KG1 (cell line): ENCODE results near the gene TRIM44.
"Not testable (repeated sequence)": the region's sequence is repeated elsewhere in the genome, so short reads cannot be mapped to it uniquely, and the experiment has no call there.

Source experiments
- DNase-seq: peaks from one replicate; lab custom pipeline; 2025; lab: John Stamatoyannopoulos, UW

Gene TRIM44

GRCh38 chr11:35753573-35753972 is 91.0 kb downstream of the TRIM44 start:
- DNase-seq = not testable (repeated sequence)

DNA sequence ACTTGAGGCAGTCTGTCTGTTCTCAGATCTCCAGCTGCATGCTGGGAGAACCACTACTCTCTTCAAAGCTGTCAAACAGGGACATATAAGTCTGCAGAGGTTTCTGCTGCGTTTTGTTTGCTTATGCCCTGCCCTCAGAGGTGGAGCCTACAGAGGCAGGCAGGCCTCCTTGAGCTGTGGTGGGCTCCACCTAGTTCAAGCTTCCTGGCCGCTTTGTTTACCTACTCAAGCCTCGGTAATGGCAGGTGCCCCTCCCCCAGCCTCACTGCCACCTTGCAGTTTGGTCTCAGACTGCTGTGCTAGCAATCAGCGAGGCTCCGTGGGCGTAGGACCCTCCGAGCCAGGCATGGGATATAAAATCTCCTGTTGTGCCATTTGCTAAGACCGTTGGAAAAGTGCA is 97.4 kb downstream of the TRIM44 start:
- DNase-seq = not testable (repeated sequence)

- no peak for DNase-seq
Measured at GRCh38 chr11:35761899-35762298, 99.3 kb downstream of the TRIM44 start.

GRCh38 chr11:35763301-35763700 is 100.7 kb downstream of the TRIM44 start:
- DNase-seq = no peak

GRCh38 chr11:35763765-35764164 is 101.2 kb downstream of the TRIM44 start:
- DNase-seq = no peak

- DNase-seq = no peak
Measured at GRCh38 chr11:35764417-35764816, 101.8 kb downstream of the TRIM44 start.

DNA sequence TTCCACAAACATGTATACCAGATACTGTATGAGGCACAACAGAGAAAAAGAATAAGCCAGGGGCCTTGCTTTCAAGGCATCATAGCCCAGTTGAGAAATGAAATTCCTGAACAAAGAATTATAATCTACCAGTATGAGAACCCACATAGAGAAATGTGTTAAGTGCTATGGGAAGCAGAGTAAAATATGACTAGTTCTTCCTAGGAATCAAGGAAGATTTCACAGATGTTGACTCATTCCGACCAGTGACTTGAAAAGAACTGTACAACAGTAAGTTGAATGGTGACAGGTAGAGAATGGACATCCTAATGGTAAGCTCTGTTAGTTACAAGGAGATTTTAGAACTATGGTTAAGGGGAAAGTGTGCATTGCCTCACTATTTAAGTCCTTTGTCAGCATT is 102.6 kb downstream of the TRIM44 start:
- no peak for DNase-seq

DNA sequence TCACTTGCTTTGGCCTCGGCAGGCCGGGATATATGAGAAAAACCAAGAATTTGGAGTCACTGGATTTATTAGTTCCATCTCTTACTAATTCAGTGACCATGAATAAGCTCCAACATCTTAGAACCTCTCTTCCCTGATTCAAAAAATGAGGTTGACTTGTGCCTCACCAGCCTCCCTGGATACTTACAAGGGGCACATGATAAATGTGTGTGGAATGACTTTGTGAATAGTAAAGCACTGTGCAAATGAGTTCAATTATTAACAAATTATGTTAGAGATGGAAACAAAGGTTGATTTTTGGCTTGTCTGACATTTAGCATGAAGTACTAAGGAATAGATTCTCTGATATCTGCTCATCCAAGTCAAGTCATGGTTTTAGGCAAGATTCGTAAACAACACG is 104.1 kb downstream of the TRIM44 start:
- DNase-seq = no peak

GRCh38 chr11:35770425-35770824 is 107.8 kb downstream of the TRIM44 start:
- not testable (repeated sequence) for DNase-seq

DNA sequence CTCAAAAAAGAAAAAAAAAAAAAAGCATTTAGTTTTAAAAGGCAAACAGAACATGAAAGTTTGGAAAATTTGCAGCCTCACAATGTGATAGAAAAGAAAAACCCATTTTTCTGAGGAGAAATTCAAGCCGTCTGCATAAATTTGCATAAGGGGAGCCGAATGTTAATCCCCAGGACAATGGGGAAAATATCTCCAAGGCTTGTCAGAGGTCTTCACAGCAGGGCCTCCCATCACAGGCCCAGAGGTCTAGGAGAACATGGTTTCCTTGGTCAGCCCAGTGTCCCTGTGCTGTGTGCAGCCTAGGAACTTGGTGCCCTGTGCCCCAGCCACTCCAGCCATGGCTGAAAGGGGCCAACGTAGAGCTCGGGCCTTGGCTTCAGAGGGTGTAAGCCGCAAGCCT is 109.1 kb downstream of the TRIM44 start:
- no peak for DNase-seq

DNA sequence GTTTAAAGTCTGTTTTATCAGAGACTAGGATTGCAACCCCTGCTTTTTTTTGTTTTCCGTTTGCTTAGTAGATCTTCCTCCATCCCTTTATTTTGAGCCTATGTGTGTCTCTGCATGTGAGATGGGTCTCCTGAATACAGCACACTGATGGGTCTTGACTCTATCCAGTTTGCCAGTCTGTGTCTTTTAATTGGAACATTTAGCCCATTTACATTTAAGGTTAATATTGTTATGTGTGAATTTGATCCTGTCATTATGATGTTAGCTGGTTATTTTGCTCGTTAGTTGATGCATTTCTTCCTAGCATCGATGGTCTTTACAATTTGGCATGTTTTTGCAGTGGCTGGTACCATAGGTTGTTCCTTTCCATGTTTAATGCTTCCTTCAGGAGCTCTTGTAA is 114.7 kb downstream of the TRIM44 start:
- DNase-seq = not testable (repeated sequence)

DNA sequence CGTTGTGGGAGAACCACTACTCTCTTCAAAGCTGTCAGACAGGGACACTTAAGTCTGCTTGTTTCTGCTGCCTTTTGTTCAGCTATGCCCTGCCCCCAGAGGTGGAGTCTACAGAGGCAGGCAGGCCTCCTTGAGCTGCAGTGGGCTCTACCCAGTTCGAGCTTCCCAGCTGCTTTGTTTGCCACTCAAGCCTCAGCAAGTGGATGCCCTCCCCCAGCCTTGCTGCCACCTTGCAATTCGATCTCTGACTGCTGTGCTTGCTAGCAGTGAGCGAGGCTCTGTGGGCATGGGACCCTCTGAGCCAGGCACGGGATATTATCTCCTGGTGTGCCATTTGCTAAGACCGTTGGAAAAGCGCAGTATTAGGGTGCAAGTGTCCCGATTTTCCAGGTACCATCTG is 116.4 kb downstream of the TRIM44 start:
- not testable (repeated sequence) for DNase-seq

DNA sequence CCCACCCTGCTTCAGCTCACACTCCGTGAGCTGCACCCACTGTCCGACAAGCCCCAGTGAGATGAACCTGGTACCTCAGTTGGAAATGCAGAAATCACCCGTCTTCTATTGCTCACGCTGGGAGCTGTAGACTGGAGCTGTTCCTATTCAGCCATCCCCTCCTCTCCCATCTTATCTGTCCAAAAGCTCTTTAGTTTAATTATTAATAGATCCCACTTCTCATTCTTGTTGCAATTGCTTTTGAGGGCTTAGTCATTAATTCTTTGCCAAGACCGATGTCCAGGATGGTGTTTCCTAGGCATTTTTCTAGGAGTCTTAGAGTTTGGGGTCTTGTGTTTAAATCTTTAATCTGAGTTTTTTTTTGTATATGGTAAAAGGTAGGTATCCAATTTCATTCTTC is 116.8 kb downstream of the TRIM44 start:
- no peak for DNase-seq

- DNase-seq = no peak
Measured at GRCh38 chr11:35780951-35781860, 118.6 kb downstream of the TRIM44 start.

GRCh38 chr11:35781861-35782470 is 119.4 kb downstream of the TRIM44 start:
- DNase-seq = no peak

DNA sequence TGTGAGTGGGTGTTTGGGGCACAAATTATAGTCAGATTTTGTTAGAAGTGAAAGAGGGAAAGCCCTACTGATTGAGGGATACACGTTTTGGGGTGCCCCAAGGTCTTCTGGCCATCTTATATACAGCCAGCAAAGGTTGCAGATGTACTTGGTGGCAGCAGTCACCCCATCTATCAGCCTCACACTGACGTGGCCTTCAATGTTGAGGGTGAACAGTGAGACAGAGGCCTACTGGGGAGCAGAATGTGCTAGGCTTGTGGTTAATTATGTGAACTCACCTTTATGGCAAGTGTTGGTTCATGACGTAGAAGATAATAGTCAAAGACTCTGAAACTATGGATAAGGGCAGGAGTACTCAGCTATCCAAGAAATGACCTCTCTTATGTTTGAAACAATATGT is 121.2 kb downstream of the TRIM44 start:
- no peak for DNase-seq

GRCh38 chr11:35784699-35785098 is 122.1 kb downstream of the TRIM44 start:
- no peak for DNase-seq

DNA sequence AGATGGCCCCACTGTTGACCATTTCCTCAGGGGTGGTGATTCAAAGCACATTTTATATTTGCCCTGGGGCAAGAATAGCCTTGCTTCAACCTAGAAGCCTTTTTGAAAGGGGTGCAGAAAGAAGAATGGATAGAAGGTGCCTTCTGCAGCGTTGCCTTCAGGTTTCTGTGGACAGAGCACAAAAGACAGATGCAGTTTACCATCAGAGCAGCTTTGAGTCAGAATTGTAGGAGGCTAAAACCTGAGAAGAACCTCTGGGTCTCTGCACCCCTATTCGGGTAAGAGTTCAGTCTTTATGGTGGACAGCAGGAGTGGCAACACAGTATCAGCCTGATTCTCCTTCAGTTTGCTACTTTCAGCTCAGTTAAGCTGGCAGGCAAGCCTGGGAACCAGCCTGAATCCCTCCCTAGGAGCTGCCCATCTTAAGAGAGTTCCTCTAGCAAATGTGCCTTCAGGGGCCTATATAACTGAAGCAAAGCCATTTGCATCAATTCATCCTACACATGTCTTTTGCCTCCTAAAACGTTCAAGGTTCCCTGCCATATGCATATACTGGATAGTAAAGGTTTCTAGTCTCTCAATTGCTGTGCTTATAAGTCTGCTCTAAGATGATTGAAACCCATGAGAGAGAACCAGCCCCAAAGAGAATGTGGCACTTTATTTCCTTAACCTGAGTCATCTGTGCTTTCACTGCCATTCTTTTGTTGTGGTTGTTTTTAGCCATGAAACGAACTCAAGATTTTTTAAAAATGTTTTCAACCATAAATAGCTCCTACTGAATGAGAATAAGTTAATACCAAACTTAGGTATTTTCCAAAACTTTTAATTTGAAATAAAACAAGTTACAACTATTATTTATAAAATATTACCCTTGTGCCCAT is 123.0 kb downstream of the TRIM44 start:
- no peak for DNase-seq

GRCh38 chr11:35786188-35786587 is 123.6 kb downstream of the TRIM44 start:
- no peak for DNase-seq

GRCh38 chr11:35787013-35787504 is 124.5 kb downstream of the TRIM44 start:
- no peak for DNase-seq

DNA sequence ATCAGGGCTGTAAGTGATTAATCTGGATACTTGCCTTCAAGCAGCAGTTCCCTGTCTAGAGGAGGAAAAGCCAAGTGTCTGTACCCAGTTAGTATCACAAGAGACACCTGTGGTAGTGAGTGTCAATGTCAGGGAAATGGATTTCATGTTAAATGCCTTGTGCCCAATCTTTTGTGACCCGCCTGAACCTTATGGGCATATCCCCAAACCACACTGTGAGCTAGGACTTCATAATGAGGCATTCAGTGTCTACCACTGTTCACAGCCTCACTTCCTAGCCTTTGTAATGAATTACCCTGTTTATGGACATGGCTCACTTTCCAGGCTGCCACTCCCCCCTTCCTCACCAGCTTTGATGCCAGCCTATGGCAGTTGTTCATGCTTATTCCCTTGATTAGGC is 125.1 kb downstream of the TRIM44 start:
- no peak for DNase-seq
